Pancreas (tissue), 10 donors: ENCODE measurements around the gene AMBP. TPM values are rescaled to one million over a fixed set of nuclear protein-coding genes. Genes with fewer than 3 reads are reported as not detected.

ENCODE experiments used
- ATAC-seq, 4 donors: fragments of 200-7000 bp; cut with Tn5 transposase; one replicate each; pipeline versions ENCODE4 v1.8.0 to v1.9.1; 2020; ENCODE audit warnings: mild to moderate bottlenecking in 4 of 4, moderate library complexity in 4 of 4
- DNase-seq, 6 donors: peaks; one replicate each; pipeline ENCODE4 v3.0.0-alpha.2; 2020
- FAIRE-seq: peaks from 2 replicates; lab custom pipeline; 2012; peaks lifted over from hg19 to GRCh38; lab: Jason Lieb, UNC
- H3K27ac ChIP-seq, 4 donors: fragments of 200-600 bp; sonication (generic); 1 replicate in 3 of 4; 2 replicates in 1 of 4; pipeline versions ENCODE4 v1.5.0 to v1.8.0; 2020
- H3K27me3 ChIP-seq, 4 donors: fragments of 200-600 bp; one replicate each; pipeline ENCODE4 v1.8.0; 2021
- H3K36me3 ChIP-seq, 3 donors: fragments of 200-600 bp; sonication (generic) in 1 of 3; one replicate each; pipeline versions ENCODE4 v1.5.0 to v1.8.0; 2020 to 2021
- H3K4me1 ChIP-seq, 3 donors: fragments of 200-600 bp; one replicate each; pipeline ENCODE4 v1.8.0; 2021
- H3K4me3 ChIP-seq, 4 donors: fragments of 200-600 bp; sonication (generic) in 2 of 4; one replicate each; pipeline versions ENCODE4 v1.5.0 to v1.8.0; 2020 to 2021
- H3K9me3 ChIP-seq, 4 donors: fragments of 200-600 bp; one replicate each; pipeline ENCODE4 v1.8.0; 2021
- WGBS, 2 donors: extraction: QIAGEN DNeasy Blood & Tissue Kit; methylation state at CpG; one replicate each; pipeline ENCODE4 v1.1.7; 2013; 5-methylcytosine and 5-hydroxymethylcytosine counted together
- intact Hi-C, 3 donors: fragments of 100-400 bp; cut with DNase I; formaldehyde crosslinking; loops; one replicate each; pipeline versions ENCODE4 v1.11.1 to v1.14.2; 2022
- polyA plus RNA-seq, 2 donors: library from polyadenylated mRNA; stranded (reverse); fragments of 200-250 nt; gene quantifications; one replicate each; pipeline ENCODE4 v1.2.3, GENCODE V29; 2013
- total RNA-seq, 6 donors: library from RNA; stranded (reverse); fragmentation: NEBNext Ultra II Directional in 4 of 6; extraction: Animal tissue kit (Norgen Biotek cat#: 25700) in 4 of 6; gene quantifications; one replicate each; pipeline versions ENCODE4 v1.2.1 to v1.2.4, GENCODE V29; 2021 to 2023
- TF ChIP-seq, protein P1 (sequence below), 4 donors: fragments of 200-600 bp; sonication (generic) in 3 of 4; IDR thresholded peaks; one replicate each; pipeline versions ENCODE4 v1.5.0 to v1.8.0; 2021; ENCODE audit warnings: antibody characterized with exemption in 4 of 4
- donor health status: healthy with polysubstance abuse.
- donor health status: DM: no; HTN: no; CAD: no; lungs with moderate emphysema.
- donor health status: DM: no; HTN: no; CAD: no.
- donor health status: control.
- donor health status: control.
- donor health status: Bipolar disorder and iron deficiency.
- donor health status: DM: yes; HTN: yes; CAD: no.
- donor health status: DM: no; HTN: no; CAD: no.
- donor health status: DM: no; HTN: no; CAD: no.
- donor health status: DM: yes; HTN: yes; CAD: no.

AMBP gene
- total and polyA plus RNA-seq, 8 donors, result 62.7 to 370 (median 102) TPM

GRCh38 chr9:114031037-114031630 lies 47.0 kb downstream of the AMBP start:
- TF ChIP-seq, protein P1, sequence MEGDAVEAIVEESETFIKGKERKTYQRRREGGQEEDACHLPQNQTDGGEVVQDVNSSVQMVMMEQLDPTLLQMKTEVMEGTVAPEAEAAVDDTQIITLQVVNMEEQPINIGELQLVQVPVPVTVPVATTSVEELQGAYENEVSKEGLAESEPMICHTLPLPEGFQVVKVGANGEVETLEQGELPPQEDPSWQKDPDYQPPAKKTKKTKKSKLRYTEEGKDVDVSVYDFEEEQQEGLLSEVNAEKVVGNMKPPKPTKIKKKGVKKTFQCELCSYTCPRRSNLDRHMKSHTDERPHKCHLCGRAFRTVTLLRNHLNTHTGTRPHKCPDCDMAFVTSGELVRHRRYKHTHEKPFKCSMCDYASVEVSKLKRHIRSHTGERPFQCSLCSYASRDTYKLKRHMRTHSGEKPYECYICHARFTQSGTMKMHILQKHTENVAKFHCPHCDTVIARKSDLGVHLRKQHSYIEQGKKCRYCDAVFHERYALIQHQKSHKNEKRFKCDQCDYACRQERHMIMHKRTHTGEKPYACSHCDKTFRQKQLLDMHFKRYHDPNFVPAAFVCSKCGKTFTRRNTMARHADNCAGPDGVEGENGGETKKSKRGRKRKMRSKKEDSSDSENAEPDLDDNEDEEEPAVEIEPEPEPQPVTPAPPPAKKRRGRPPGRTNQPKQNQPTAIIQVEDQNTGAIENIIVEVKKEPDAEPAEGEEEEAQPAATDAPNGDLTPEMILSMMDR (IDR thresholded peaks at IDR 0.05), result no peak
- intact Hi-C loops, result no loop called here
- H3K36me3 ChIP-seq, result peaks cover 0 to 4% (median 2%) of the 10 kb centered on the region in 3 donors
- ATAC-seq, result no peak
- no peak overlapping the region for H3K27ac ChIP-seq
- no peaks in the 10 kb centered on the region for H3K27me3 ChIP-seq
- no peaks in the 10 kb centered on the region for H3K9me3 ChIP-seq
- DNase-seq, result peak in 1 of 6 donors; percentile 16
- no peak for FAIRE-seq
- 92 to 96% methylated on average over 7 of the region's 7 CpGs for WGBS, 2 donors
- H3K4me1 ChIP-seq, result no peaks in the 10 kb centered on the region
- H3K4me3 ChIP-seq, result no peak overlapping the region

DNA sequence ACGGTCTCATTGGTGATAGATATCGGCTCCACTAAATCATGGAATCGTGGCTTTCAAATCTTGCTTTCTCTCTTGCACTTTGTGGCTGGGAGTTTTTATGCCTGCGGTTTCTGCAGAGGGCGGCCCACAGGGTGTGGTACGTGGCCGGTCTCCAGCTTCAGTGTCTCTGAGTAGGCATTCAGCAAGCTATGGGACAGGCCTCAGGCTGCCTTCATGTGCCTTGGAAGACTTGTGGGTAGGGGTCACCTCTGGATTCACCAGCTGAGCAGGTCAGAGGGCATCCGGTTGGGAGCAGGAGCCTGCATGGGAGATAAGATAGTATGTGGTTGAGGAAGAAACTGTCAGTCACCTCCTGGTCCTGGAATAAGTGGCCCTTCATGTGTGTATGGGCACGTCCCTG lies 47.7 kb downstream of the AMBP start:
- no peak for ATAC-seq
- H3K36me3 ChIP-seq, result peaks cover 0 to 4% (median 2%) of the 10 kb centered on the region in 3 donors

DNA sequence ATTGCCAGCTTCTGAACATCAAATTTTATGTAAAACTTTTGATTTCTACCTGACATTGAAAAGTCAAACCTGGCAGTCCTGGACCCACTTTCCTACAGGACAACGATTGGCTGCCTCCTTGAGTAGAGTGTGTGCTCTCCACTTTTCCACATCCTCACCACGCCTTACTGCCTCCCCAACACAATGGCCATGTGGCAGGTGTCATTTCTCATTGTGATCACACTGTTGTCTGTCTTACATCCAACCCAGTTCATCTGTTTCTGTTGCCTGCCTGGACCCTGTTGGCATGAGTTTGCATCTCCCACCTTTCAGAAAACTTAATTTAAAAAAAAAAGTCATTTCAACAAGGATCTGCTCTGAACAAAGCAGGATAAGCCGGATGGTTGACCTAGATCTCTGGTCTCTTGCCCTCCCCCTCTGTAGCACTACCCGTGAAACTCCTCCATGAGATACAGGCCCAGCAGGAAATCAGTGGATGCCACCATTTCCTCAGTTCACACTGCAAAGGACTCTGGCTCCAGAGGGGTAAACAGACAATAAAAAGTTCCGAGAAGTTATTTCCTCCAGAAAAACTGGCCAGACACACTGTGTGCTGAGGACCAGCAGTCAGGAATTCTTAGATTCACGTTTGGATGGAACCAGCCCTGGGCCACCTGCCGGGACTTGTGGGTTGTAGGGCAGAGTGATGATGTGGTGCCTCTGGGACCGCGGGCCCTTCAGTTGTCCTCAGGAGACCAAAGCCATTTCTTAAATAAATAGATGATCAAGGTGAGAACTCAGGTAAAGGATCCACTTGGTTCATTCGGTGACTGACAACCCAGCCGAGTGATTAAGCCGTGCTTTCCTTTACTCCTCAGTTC lies 48.6 kb downstream of the AMBP start:
- TF ChIP-seq, protein P1 (IDR thresholded peaks at IDR 0.05), result no peak
- no peak overlapping the region for H3K27ac ChIP-seq
- H3K36me3 ChIP-seq, result peaks cover 0 to 4% (median 4%) of the 10 kb centered on the region in 3 donors
- WGBS, 2 donors, result 85 to 88% methylated on average over 12 of the region's 12 CpGs
- peak in 1 of 6 donors; percentile 21 for DNase-seq
- no peaks in the 10 kb centered on the region for H3K4me1 ChIP-seq
- FAIRE-seq, result no peak
- no peaks in the 10 kb centered on the region for H3K9me3 ChIP-seq
- H3K27me3 ChIP-seq, result no peaks in the 10 kb centered on the region
- no peak overlapping the region for H3K4me3 ChIP-seq
- intact Hi-C loops, result no loop called here
- no peak for ATAC-seq

More for the DNA sequence above, 47.7 kb downstream of the AMBP start:
- Histone ChIP-seq H3K27me3 (no peaks in the 10 kb centered on the region), H3K9me3 (no peaks in the 10 kb centered on the region), H3K4me3 (no peak overlapping the region), H3K4me1 (no peaks in the 10 kb centered on the region), H3K27ac (no peak overlapping the region)
- no peak for FAIRE-seq
- 93 to 97% methylated on average over 9 of the region's 9 CpGs for WGBS, 2 donors
- intact Hi-C loops, result no loop called here
- DNase-seq, result peak in 1 of 6 donors; percentile 26
- TF ChIP-seq, protein P1 (IDR thresholded peaks at IDR 0.05), result no peak

DNA sequence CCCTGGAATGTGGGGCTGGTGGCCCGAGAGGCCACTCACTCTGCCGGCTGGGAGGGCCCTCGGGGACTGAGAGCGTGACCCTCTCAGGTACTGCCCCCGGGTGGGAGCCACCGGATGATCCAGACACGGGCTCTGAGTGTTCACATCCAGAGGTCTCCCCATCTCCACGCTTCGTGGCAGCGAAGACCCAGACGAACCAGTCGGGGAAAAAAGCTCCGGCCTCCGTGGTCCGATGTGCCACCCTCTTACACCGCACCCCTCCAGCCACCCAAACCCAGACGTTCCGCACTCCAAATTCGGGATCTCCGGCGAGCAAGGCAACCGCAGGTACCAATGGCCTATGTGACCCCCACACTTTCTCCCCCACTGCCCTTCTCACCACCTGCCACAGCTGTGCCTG lies 49.5 kb downstream of the AMBP start:
- no peaks in the 10 kb centered on the region for H3K27me3 ChIP-seq
- no peaks in the 10 kb centered on the region for H3K4me1 ChIP-seq
- ATAC-seq (no peak), FAIRE-seq (no peak), DNase-seq (peak in 1 of 6 donors; percentile 52)
- H3K4me3 ChIP-seq, result no peak overlapping the region
- TF ChIP-seq, protein P1 (IDR thresholded peaks at IDR 0.05), result no peak
- H3K9me3 ChIP-seq, result no peaks in the 10 kb centered on the region
- H3K36me3 ChIP-seq, result peaks cover 0 to 4% (median 4%) of the 10 kb centered on the region in 3 donors
- WGBS, 2 donors, result 95 to 96% methylated on average over 22 of the region's 22 CpGs
- H3K27ac ChIP-seq, result no peak overlapping the region
- intact Hi-C loops, result no loop called here
